ENCODE results near the gene SNED1.

Gene SNED1

DNA sequence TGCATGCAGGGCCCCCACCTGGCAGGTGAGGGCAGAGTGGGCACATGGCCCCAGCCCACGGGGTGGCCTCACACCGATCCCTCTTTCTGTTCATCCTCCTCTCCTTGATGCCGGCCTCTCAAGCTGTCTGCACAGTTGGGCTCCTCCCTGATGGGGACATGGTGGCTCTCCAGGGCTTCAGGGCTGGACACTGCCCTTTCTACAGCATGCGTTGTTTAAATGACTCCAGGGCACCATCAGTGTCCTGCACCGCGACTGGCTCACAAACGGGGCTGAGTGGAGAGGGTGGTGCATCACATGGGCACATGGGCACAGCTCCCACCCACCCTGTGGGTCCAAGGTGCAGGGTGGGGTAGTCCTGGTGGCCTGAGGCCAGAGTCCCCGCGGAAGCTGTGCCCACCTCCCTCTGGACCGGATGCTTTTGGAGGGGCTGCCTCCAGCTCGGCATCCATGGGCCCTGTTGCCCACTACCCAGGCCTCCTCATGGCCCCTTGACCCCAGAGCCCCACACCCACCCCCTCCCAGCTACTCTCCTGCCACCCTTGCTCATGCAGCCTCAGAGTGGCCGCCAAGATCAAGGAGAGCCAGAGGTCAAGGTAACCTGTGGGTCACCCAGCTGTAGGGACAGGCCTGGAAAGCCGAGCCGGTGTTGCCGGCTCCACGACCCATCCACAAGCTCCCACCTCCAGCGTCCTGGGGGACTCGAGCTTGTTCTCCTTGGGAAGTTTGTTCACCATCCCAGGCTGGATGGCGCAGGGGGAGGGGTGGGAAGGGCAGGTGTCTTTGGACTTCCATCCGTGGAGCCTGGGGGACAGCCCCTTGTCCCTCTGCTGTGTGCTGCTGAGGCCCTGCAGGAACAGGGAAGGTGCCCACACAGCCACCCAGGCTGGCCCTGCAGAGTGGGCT lies 12.3 kb upstream of the SNED1 start:
- peaks cover 11% of the 10 kb centered on the region for H3K27me3 ChIP-seq (ENCODE audit: control insufficient read depth, insufficient read depth, low read length)
- H3K9ac ChIP-seq (ENCODE audit: low read length) = no peak overlapping the region
- no peaks in the 10 kb centered on the region for H3K36me3 ChIP-seq (ENCODE audit: control insufficient read depth, insufficient read depth, low read length)
- no peak overlapping the region for H3K4me3 ChIP-seq (ENCODE audit: low read length)
- H3K9me3 ChIP-seq (ENCODE audit: control insufficient read depth, low read length) = no peaks in the 10 kb centered on the region
- peaks cover 21% of the 10 kb centered on the region for H3K4me1 ChIP-seq (ENCODE audit: control insufficient read depth, insufficient read depth, low read length)

DNA sequence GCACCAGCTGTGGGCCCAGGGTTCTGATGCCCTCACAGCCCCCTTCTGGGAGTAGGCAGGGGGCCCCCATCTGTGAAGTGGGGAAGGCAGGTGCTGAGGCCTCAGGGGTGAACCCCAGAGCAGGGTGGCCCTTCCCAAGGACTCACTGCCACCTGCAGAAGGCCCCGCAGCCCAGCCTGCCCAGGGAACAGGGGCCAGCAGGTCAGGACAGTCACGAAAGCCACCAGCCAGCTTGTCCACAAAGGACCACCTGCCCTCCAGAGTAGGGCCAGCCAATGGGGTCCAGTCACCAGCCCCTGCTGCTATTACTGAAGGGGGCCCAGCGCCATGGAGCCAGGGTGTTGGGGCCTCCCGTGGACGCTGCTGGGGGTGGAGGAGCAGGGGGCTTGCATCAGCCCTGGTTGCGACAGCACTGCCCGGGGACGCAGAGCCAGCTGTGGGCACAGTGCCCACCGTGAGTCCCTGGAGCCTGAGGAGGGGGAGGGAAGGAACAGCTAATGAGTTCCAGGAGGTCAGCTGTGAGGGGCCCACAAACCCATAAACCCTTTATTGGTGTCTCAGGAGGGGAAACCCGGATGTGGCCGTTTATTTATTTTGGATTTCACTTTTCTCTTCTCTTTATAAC lies 11.5 kb upstream of the SNED1 start:
- H3K4me1 ChIP-seq (ENCODE audit: control insufficient read depth, insufficient read depth, low read length) = peaks cover 29% of the 10 kb centered on the region
- H3K36me3 ChIP-seq (ENCODE audit: control insufficient read depth, insufficient read depth, low read length) = no peaks in the 10 kb centered on the region
- H3K27me3 ChIP-seq (ENCODE audit: control insufficient read depth, insufficient read depth, low read length) = peaks cover 11% of the 10 kb centered on the region
- H3K4me3 ChIP-seq (ENCODE audit: low read length) = no peak overlapping the region
- no peaks in the 10 kb centered on the region for H3K9me3 ChIP-seq (ENCODE audit: control insufficient read depth, low read length)
- H3K9ac ChIP-seq (ENCODE audit: low read length) = no peak overlapping the region

DNA sequence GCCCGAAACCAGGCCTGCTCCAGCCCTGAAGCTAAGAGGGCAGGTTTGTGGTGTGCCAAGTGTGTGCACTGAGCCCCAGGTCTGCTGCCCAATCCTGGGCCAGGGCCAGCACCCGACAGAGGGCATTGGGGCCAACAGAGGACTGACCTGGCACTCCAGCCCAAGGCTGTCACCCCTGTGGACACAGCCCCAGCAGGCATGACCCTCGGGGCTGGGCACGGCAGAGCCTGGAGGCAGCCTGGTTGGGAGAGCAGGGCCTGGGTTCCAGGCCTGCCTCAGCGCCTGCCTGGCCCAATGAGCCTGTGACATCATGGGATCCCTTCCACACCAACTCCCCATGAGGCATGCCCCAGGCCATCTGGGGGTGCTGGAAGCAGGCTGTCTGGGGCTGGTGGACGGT lies 10.8 kb upstream of the SNED1 start:
- no peak overlapping the region for H3K4me3 ChIP-seq (ENCODE audit: low read length)
- H3K9ac ChIP-seq (ENCODE audit: low read length) = peak overlapping the region; percentile 7
- no peaks in the 10 kb centered on the region for H3K36me3 ChIP-seq (ENCODE audit: control insufficient read depth, insufficient read depth, low read length)
- H3K4me1 ChIP-seq (ENCODE audit: control insufficient read depth, insufficient read depth, low read length) = peaks cover 36% of the 10 kb centered on the region
- no peaks in the 10 kb centered on the region for H3K9me3 ChIP-seq (ENCODE audit: control insufficient read depth, low read length)
- peaks cover 11% of the 10 kb centered on the region for H3K27me3 ChIP-seq (ENCODE audit: control insufficient read depth, insufficient read depth, low read length)

DNA sequence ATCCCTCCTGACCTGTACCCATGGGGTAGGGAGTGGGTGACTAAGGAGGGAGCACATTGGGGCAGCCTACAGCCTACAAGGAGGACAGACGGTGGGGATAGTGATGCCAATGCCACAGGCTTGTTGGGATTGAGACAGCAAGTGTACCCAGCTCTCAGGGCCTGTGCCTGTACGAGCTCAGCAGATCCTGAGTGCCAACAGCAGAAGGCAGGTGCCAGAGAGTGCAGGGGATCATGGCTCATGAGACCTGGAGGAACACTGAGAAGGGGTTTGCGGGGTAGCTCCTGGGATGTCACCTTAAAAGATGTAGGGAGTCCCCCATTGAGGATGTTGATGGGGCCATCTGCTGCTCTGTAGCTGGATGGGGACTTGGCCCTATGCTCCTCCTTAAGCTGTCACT lies 10.3 kb upstream of the SNED1 start:
- Histone ChIP-seq H3K36me3 (ENCODE audit: control insufficient read depth, insufficient read depth, low read length) (no peaks in the 10 kb centered on the region), H3K4me3 (ENCODE audit: low read length) (no peak overlapping the region), H3K9me3 (ENCODE audit: control insufficient read depth, low read length) (no peaks in the 10 kb centered on the region), H3K9ac (ENCODE audit: low read length) (no peak overlapping the region), H3K27me3 (ENCODE audit: control insufficient read depth, insufficient read depth, low read length) (peaks cover 6% of the 10 kb centered on the region), H3K4me1 (ENCODE audit: control insufficient read depth, insufficient read depth, low read length) (peaks cover 36% of the 10 kb centered on the region)

DNA sequence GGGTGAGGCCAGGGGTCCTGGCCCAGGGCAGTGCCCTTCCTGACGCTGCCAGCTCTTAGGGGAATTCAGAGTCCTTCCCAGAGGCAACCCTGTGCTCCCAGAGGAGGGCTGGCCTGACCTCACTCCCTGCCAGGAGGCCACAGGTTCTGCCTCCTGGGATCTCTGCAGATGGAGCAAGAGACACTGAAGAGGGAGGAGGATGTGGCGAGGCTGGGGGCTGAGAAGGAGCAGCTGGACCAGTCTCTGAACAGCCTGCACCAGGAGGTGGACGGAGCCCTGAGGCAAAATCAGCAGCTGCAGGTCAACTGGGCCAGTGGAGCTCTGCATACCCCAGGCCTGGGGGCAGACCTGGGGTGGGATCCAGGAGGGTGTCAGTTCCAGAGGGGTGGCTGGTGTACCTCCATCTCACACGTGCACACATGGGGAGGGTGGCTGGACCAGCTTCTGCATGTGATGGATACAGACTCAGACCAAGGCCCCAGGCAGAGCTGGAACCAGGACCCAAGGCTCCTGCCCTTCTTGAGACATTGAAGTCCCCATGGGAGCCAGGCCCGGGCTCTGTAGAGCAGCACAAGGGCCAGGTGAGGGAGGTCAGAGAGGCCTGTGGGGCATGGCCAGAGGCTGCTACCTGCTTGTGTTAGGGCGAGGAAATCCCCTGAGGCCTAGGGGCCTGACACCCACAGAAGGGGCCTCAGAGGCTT lies 9.7 kb upstream of the SNED1 start:
- Histone ChIP-seq H3K4me1 (ENCODE audit: control insufficient read depth, insufficient read depth, low read length) (peaks cover 34% of the 10 kb centered on the region), H3K36me3 (ENCODE audit: control insufficient read depth, insufficient read depth, low read length) (no peaks in the 10 kb centered on the region), H3K9ac (ENCODE audit: low read length) (no peak overlapping the region), H3K27me3 (ENCODE audit: control insufficient read depth, insufficient read depth, low read length) (peaks cover 5% of the 10 kb centered on the region), H3K9me3 (ENCODE audit: control insufficient read depth, low read length) (no peaks in the 10 kb centered on the region), H3K4me3 (ENCODE audit: low read length) (no peak overlapping the region)

DNA sequence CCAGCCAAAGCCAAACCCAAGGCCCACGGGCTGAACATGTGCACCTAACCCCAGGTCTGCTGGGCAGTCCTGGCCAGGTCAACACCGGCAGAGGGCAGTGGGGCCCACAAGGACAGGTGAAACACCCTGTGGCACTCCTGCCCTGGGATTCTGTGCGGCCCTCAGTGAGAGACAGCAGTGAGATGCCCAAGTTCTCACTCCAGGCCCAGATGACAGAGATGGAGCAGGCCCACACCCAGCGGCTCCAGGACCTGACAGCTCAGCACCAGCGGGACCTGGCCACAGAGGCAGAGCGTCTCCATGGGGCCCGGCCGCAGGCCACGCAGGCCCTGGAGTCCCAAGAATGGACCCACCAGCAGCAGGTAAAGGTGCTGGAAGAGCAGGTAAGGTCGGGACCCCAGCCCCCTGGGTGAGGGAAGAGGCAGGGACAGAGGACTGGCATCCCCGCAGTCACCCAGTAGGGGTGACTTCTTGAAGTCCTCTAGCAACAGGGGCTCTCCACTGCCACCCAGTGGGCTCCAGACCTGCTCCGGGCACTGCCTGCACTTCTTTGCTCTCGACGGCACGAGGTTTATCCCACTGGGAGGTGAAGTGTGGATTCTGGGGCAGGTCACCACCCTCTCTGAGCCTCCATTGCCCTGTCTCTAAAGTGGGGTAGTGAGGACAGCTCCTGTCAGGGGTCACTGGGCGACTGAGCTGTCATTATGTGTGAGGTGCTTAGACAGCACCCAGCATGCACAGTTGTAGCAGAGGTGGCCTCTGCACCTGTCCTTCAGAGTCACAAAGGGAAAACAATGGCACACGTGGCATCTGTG lies 8.8 kb upstream of the SNED1 start:
- Histone ChIP-seq H3K9me3 (ENCODE audit: control insufficient read depth, low read length) (no peaks in the 10 kb centered on the region), H3K27me3 (ENCODE audit: control insufficient read depth, insufficient read depth, low read length) (no peaks in the 10 kb centered on the region), H3K4me1 (ENCODE audit: control insufficient read depth, insufficient read depth, low read length) (peaks cover 30% of the 10 kb centered on the region), H3K36me3 (ENCODE audit: control insufficient read depth, insufficient read depth, low read length) (no peaks in the 10 kb centered on the region), H3K4me3 (ENCODE audit: low read length) (no peak overlapping the region), H3K9ac (ENCODE audit: low read length) (no peak overlapping the region)

DNA sequence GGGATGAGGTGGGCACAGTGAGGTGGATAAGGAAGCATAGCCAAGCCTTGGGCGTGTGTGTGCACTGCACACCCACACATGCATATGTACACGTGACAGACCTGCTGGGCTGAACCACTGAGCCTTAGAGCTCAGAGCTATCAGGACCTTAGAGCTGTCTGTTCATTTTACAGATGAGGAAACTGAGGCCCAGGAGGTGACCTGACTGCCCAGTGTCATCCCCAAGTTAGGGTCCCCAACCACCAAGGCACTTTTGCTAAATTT lies 8.2 kb upstream of the SNED1 start:
- Histone ChIP-seq H3K9me3 (ENCODE audit: control insufficient read depth, low read length) (no peaks in the 10 kb centered on the region), H3K27me3 (ENCODE audit: control insufficient read depth, insufficient read depth, low read length) (no peaks in the 10 kb centered on the region), H3K4me1 (ENCODE audit: control insufficient read depth, insufficient read depth, low read length) (peaks cover 33% of the 10 kb centered on the region), H3K36me3 (ENCODE audit: control insufficient read depth, insufficient read depth, low read length) (no peaks in the 10 kb centered on the region), H3K4me3 (ENCODE audit: low read length) (no peak overlapping the region), H3K9ac (ENCODE audit: low read length) (no peak overlapping the region)

DNA sequence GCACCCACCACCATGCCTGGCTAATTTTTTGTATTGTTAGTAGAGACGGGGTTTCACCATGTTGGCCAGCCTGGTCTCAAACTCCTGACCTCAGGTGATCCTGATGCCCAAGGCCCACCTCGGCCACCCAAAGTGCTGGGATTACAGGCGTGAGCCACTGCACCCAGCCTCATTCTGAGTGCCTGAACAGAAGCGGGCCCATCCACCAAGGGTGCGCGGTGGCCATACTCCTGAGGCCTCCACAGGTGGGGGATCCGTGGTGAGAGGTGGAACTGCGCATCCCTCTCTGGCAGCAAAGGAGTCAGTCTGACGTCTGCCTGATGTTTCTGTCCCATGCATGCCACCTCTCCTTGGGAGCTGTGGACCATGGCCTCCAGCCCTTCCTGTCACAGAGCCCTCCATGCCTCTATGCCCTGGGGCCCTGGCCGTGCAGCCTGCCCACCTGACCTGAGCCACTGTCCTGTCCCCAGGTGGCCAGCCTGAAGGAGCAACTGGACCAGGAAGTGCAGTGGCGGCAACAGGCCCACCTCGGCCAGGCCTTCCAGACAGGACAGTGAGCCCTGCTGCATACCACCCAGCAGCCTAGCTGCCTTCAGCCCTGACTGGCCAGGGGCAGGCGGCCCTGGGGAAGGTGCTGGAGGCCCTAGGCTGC lies 7.6 kb upstream of the SNED1 start:
- H3K4me3 ChIP-seq (ENCODE audit: low read length) = no peak overlapping the region
- peaks cover 33% of the 10 kb centered on the region for H3K4me1 ChIP-seq (ENCODE audit: control insufficient read depth, insufficient read depth, low read length)
- no peaks in the 10 kb centered on the region for H3K9me3 ChIP-seq (ENCODE audit: control insufficient read depth, low read length)
- no peaks in the 10 kb centered on the region for H3K36me3 ChIP-seq (ENCODE audit: control insufficient read depth, insufficient read depth, low read length)
- no peak overlapping the region for H3K9ac ChIP-seq (ENCODE audit: low read length)
- no peaks in the 10 kb centered on the region for H3K27me3 ChIP-seq (ENCODE audit: control insufficient read depth, insufficient read depth, low read length)

DNA sequence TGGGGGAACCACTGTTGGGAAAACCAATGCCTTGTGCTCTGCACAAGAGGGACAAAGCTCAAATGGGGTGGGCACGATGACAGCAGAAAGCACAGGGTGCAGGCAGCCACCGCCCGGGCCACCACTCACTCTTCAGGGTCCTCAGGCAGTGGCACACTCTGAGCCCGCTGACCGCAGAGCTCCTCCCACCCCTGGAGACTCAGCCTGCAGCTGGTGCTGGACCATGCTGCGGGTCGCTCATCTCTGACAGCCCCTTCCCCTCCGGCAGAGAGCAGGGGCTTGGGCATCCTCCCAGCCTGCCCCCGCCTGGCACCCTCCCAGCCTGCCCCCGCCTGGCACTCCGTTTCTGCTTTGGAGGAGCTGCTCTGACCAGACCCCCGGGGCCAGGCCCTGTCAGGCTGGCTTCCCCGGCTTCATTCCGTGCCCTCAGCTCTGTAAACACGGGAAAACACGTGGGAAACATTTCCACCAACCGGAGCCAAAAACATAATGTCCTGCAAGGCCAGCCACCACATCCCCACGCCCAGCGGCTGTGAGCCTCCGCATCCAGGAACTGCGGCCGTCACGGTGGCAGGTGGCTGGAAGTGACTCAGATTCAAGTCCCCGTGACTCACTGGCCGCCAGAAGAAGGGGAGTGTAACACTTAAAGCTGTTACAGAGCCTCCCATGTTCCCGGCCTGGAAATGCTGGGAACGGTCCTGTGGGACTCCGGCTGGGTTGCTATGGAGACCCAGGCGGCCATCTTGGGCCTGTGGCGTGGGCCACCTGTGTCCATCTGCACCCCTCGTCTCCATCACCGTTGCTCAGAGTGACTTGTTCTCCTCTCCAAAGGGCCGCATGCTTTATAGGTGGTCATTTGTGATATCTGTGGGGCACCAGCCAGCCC lies 6.8 kb upstream of the SNED1 start:
- Histone ChIP-seq H3K27me3 (ENCODE audit: control insufficient read depth, insufficient read depth, low read length) (no peaks in the 10 kb centered on the region), H3K9me3 (ENCODE audit: control insufficient read depth, low read length) (no peaks in the 10 kb centered on the region), H3K9ac (ENCODE audit: low read length) (no peak overlapping the region), H3K4me3 (ENCODE audit: low read length) (no peak overlapping the region), H3K4me1 (ENCODE audit: control insufficient read depth, insufficient read depth, low read length) (peaks cover 33% of the 10 kb centered on the region), H3K36me3 (ENCODE audit: control insufficient read depth, insufficient read depth, low read length) (no peaks in the 10 kb centered on the region)

DNA sequence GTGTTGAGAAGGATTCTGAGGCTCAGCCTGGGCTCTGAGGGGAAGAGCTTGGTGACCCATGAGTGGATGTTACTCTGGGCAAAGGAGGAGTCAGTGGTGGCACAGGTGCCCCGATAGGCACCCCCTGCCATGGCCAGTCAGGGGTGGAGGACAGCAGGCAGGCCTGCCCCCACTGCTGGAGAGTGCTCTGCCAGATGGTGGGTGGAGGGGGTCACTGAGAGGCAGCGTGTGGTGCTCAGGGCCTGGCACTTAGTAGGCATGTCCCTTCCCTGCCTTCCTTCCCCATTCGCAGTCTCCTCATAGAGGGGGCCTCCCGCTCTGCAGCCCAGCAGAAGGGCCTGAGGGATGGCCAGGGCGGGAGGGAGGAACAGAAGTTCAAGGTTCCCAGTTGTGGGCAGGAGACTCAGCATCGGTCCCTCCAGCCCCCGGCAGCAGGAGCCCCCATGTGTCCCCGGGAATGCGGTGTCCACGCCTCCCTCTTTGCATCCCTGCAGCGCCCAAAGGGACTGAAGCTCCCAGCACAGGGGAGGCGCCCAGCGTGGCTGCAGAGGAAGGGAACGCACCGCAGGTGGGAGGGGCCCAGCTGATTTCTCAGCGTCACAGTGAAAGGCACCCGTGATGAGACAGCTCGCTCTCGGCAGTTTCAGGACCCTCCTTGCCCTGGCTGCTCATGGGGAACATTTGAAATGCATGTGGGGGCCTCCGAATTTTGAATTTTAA lies 5.7 kb upstream of the SNED1 start:
- Histone ChIP-seq H3K9ac (ENCODE audit: low read length) (no peak overlapping the region), H3K36me3 (ENCODE audit: control insufficient read depth, insufficient read depth, low read length) (no peaks in the 10 kb centered on the region), H3K27me3 (ENCODE audit: control insufficient read depth, insufficient read depth, low read length) (peaks cover 4% of the 10 kb centered on the region), H3K9me3 (ENCODE audit: control insufficient read depth, low read length) (no peaks in the 10 kb centered on the region), H3K4me1 (ENCODE audit: control insufficient read depth, insufficient read depth, low read length) (peaks cover 41% of the 10 kb centered on the region), H3K4me3 (ENCODE audit: low read length) (no peak overlapping the region)
